Endothelial cell of umbilical vein (primary cell): Measurements from ENCODE around the gene TPCN1. TPM values are rescaled to one million over a fixed set of nuclear protein-coding genes. Genes with fewer than 3 reads are reported as not detected.

Experiments
- BruUV-seq: library from RNA; stranded (reverse); fragments of 400-500 nt; replicated peaks from 2 replicates; lab custom pipeline; 2021; lab: Mats Ljungman, UMichigan
- CTCF ChIA-PET: fragments of 300-600, 350-600 bp; sonication (Branson Sonifier 250); formaldehyde crosslinking; loops from one replicate; lab custom pipeline; 2021; ENCODE audit warnings: antibody characterized with exemption, inconsistent platforms; lab: Charles Lee
- POLR2A ChIA-PET: fragments of 300-600, 350-600 bp; sonication (Branson Sonifier 250); formaldehyde crosslinking; loops from one replicate; lab custom pipeline; 2021; ENCODE audit warnings: antibody characterized with exemption, inconsistent platforms; lab: Charles Lee
- DNase-seq: peaks from one replicate; pipeline ENCODE4 v3.0.0-alpha.2; 2011; ENCODE audit warnings: low read depth, low spot score
- FAIRE-seq: peaks from 2 replicates; lab custom pipeline; 2011; peaks lifted over from hg19 to GRCh38; lab: Jason Lieb, UNC
- H2AFZ ChIP-seq: 2 replicates; pipeline ENCODE4 v1.6.0; 2012; ENCODE audit warnings: low read depth, low read length, control low read depth, inconsistent platforms
- H3K27ac ChIP-seq: 2 replicates; pipeline ENCODE4 v1.5.1; 2011; ENCODE audit warnings: low read depth, mild to moderate bottlenecking, control low read depth, low read length, moderate library complexity; ENCODE audit not compliant: insufficient read depth
- H3K27me3 ChIP-seq, 2 experiments: 2 replicates each; pipeline versions ENCODE4 v1.6.0 to v1.6.1; 2011; ENCODE audit warnings: low read length in 2 of 2, mixed read lengths in 1 of 2; ENCODE audit not compliant: control insufficient read depth in 2 of 2, insufficient read depth in 2 of 2
- H3K36me3 ChIP-seq, 2 experiments: 2 replicates in 1 of 2; 3 replicates in 1 of 2; pipeline ENCODE4 v1.5.1; 2011; ENCODE audit warnings: low read length in 2 of 2, mild to moderate bottlenecking in 1 of 2, moderate library complexity in 1 of 2; ENCODE audit not compliant: control insufficient read depth in 2 of 2, insufficient read depth in 2 of 2; ENCODE audit errors: extremely low read depth in 1 of 2
- H3K4me1 ChIP-seq: 3 replicates; pipeline ENCODE4 v1.5.1; 2011; ENCODE audit warnings: mild to moderate bottlenecking, low read length; ENCODE audit not compliant: control insufficient read depth, insufficient read depth; ENCODE audit errors: extremely low read depth
- H3K4me2 ChIP-seq: 2 replicates; pipeline ENCODE4 v1.6.1; 2011; ENCODE audit warnings: low read length, control low read depth, mixed read lengths; ENCODE audit not compliant: insufficient read depth
- H3K4me3 ChIP-seq, 3 experiments: fragments of 200-600 bp in 1 of 3; sonication (generic), shearing (Covaris generic) in 1 of 3; replicated peaks in 1 of 3; 2 replicates each; pipeline ENCODE4 v1.5.1; 2011 to 2016; ENCODE audit warnings: control low read depth in 3 of 3, low read length in 3 of 3, mild to moderate bottlenecking in 2 of 3, inconsistent platforms in 1 of 3, low read depth in 1 of 3, moderate library complexity in 1 of 3; ENCODE audit not compliant: insufficient read depth in 1 of 3
- H3K79me2 ChIP-seq: 2 replicates; pipeline ENCODE4 v1.6.0; 2012; ENCODE audit warnings: low read length, inconsistent platforms; ENCODE audit not compliant: control insufficient read depth, insufficient read depth
- H3K9ac ChIP-seq: replicated peaks from 2 replicates; pipeline ENCODE3; 2011; ENCODE audit warnings: low read length, control low read depth; ENCODE audit not compliant: insufficient read depth; ENCODE audit errors: extremely low read depth
- H3K9me1 ChIP-seq: replicated peaks from 3 replicates; pipeline ENCODE4 v1.6.0; 2011; ENCODE audit warnings: mild to moderate bottlenecking, low read length; ENCODE audit not compliant: control insufficient read depth, insufficient read depth; ENCODE audit errors: extremely low read depth
- H3K9me3 ChIP-seq: replicated peaks from 2 replicates; pipeline ENCODE4 v1.5.1; 2012; ENCODE audit warnings: low read length, inconsistent platforms; ENCODE audit not compliant: control insufficient read depth, insufficient read depth
- H4K20me1 ChIP-seq: replicated peaks from 2 replicates; pipeline ENCODE3; 2011; ENCODE audit warnings: mild to moderate bottlenecking, low read length; ENCODE audit not compliant: control insufficient read depth, insufficient read depth; ENCODE audit errors: extremely low read depth
- CTCF ChIP-seq, 2 donors: IDR thresholded peaks; 1 replicate in 1 of 2; 2 replicates in 1 of 2; pipeline ENCODE4 v1.5.1; 2011; ENCODE audit warnings: low read length in 2 of 2, mild to moderate bottlenecking in 2 of 2, moderate library complexity in 2 of 2, control low read depth in 1 of 2, inconsistent platforms in 1 of 2, low read depth in 1 of 2; ENCODE audit not compliant: insufficient read depth in 1 of 2; ENCODE audit errors: extremely low read depth in 1 of 2
- EZH2 ChIP-seq: IDR thresholded peaks from 2 replicates; pipeline ENCODE4 v1.6.1; 2012; ENCODE audit warnings: borderline replicate concordance, low read depth, mild to moderate bottlenecking, moderate library complexity, low read length, inconsistent platforms; ENCODE audit not compliant: severe bottlenecking
- FOS ChIP-seq: IDR thresholded peaks from 2 replicates; pipeline ENCODE4 v1.6.1; 2011; ENCODE audit warnings: mild to moderate bottlenecking, low read length, moderate library complexity, borderline replicate concordance; ENCODE audit not compliant: insufficient read depth
- GATA2 ChIP-seq: IDR thresholded peaks from 2 replicates; pipeline ENCODE4 v1.7.0; 2011; ENCODE audit warnings: low read depth, mild to moderate bottlenecking, moderate library complexity, mixed read lengths, low read length; ENCODE audit not compliant: insufficient read length, insufficient read depth
- JUN ChIP-seq: IDR thresholded peaks from 2 replicates; pipeline ENCODE4 v1.6.1; 2011; ENCODE audit warnings: borderline replicate concordance, low read depth; ENCODE audit not compliant: insufficient read length, insufficient read depth
- MAX ChIP-seq: IDR thresholded peaks from 2 replicates; pipeline ENCODE4 v1.6.1; 2011; ENCODE audit not compliant: insufficient read depth, insufficient read length
- MYC ChIP-seq: IDR thresholded peaks from one replicate; pipeline ENCODE4 v1.6.1; 2011; ENCODE audit warnings: mild to moderate bottlenecking, low read depth, low read length
- POLR2A ChIP-seq: IDR thresholded peaks from 2 replicates; pipeline ENCODE4 v1.6.1; 2012; ENCODE audit warnings: low read depth, mild to moderate bottlenecking, control low read depth, low read length
- POLR2AphosphoS5 ChIP-seq: IDR thresholded peaks from 2 replicates; pipeline ENCODE4 v1.6.1; 2012; ENCODE audit warnings: low read depth, mild to moderate bottlenecking, control low read depth, low read length, moderate library complexity; ENCODE audit not compliant: insufficient read depth
- dilution Hi-C: fragments of 300-500 bp; cut with MboI; formaldehyde crosslinking; loops from one replicate; pipeline ENCODE4 v1.15.0; 2019; ENCODE audit warnings: low sequenced_read_pairs; ENCODE audit not compliant: extremely low pct_ligation_motif_present
- intact Hi-C: fragments of 100-400 bp; cut with micrococcal nuclease; formaldehyde crosslinking; loops from one replicate; pipeline ENCODE4 v1.10.0; 2022
- polyA plus RNA-seq, 4 experiments: library from polyadenylated mRNA; depleted of rRNA in 3 of 4; stranded (reverse) in 3 of 4; unstranded in 1 of 4; fragments of >200 nt; gene quantifications; 2 replicates each; pipeline versions ENCODE4 v1.2.1 to v1.2.3, GENCODE V29; 2011 to 2012; ENCODE audit warnings: missing spikeins in 1 of 4
- total RNA-seq: library from RNA; stranded (reverse); gene quantifications from 2 replicates; pipeline ENCODE4 v1.2.3, GENCODE V29; 2021

The TPCN1 gene
- total and polyA plus RNA-seq, 2 donors (not counting 3 experiments of a cell fraction or from before 2014, with no cell fraction given) = 19.5 to 28.3 TPM

DNA sequence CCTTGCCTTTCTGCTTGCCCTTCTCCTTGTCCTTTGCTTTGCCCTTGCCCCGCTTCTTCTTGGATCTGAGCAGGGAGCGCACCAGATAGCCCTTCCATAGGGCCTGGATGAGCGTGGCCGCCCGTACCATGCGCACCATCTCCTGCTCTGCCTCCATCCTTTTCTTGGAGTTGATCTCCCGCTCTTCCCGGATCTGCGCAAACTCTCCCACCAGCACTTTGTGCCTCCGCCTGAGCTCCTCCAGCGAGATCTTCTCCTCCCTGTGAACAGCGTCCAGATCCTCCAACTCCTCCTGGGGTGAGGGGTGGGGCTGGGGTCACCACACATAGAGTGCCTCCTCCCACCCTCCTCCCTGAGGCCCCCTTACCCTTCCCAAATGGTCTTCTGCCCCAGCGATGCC, 25.7 kb upstream of the TPCN1 start:
- no peak overlapping the region for H3K4me2 ChIP-seq
- ChIA-PET CTCF (interaction anchor here (0.6 to 4.1 kb wide), 10 partner anchors 9 to 230 kb away, joined by 3 to 22 read pairs (median 3); partner anchors contain the start of genes PLBD2 and TPCN1), POLR2A (no interaction called here)
- H3K4me1 ChIP-seq = peaks cover 23% of the 10 kb centered on the region
- no peaks in the 10 kb centered on the region for H3K79me2 ChIP-seq
- no peak overlapping the region for H3K4me3 ChIP-seq
- H2AFZ ChIP-seq = no peak overlapping the region
- no peak overlapping the region for H3K9ac ChIP-seq
- peaks cover 0 to 12% of the 10 kb centered on the region in 2 experiments for H3K36me3 ChIP-seq
- BruUV-seq = no TSS peak
- no peak for DNase-seq
- FAIRE-seq = no peak
- dilution Hi-C loops (no loop called here), intact Hi-C loops (no loop called here)
- TF ChIP-seq FOS (no peak), EZH2 (no peak), POLR2AphosphoS5 (no peak), MAX (no peak), MYC (no peak), GATA2 (no peak), CTCF (IDR thresholded peaks at IDR 0.05; ENCODE audit: extremely low read depth in 1 of 2, insufficient read depth in 1 of 2, low read depth in 1 of 2, low read length in 2 of 2) (no peak), JUN (no peak), POLR2A (no peak)
- no peak overlapping the region for H3K27ac ChIP-seq
- no peaks in the 10 kb centered on the region for H3K9me1 ChIP-seq
- H4K20me1 ChIP-seq = no peaks in the 10 kb centered on the region
- no peaks in the 10 kb centered on the region for H3K27me3 ChIP-seq
- no peaks in the 10 kb centered on the region for H3K9me3 ChIP-seq
